Transverse colon (tissue), 4 donors: ENCODE data around the gene ACTR3C.

Source experiments
- CTCF ChIP-seq, 5 experiments: fragments of 200-600 bp in 3 of 5; fragments of 450-650 bp in 2 of 5; sonication (generic) in 3 of 5; IDR thresholded peaks; 1 replicate in 2 of 5; 2 replicates in 3 of 5; pipeline ENCODE4 v1.5.1; 2016 to 2017; ENCODE audit warnings: antibody characterized with exemption in 5 of 5, inconsistent platforms in 3 of 5, mild to moderate bottlenecking in 2 of 5, moderate library complexity in 1 of 5
- POLR2A ChIP-seq: fragments of 450-650 bp; IDR thresholded peaks from one replicate; pipeline ENCODE4 v1.6.1; 2016; ENCODE audit warnings: antibody characterized with exemption, mild to moderate bottlenecking, moderate library complexity
- POLR2AphosphoS5 ChIP-seq, 3 donors: sonication (generic); formaldehyde crosslinking; IDR thresholded peaks; one replicate each; pipeline ENCODE4 v1.6.1; 2016; ENCODE audit warnings: antibody characterized with exemption in 3 of 3

GRCh38 chr7:150346922-150347321 lies 23.6 kb upstream of the ACTR3C start:
- TF ChIP-seq CTCF (IDR thresholded peaks at IDR 0.05) = no peak
- TF ChIP-seq POLR2A = no peak
- TF ChIP-seq POLR2AphosphoS5 (IDR thresholded peaks at IDR 0.05) = no peak
